Psoas muscle (tissue), 8 donors: ENCODE data around the gene NET1. TPM values are rescaled to one million over a fixed set of nuclear protein-coding genes. Genes with fewer than 3 reads are reported as not detected.
"Not testable (repeated sequence)": the region's sequence is repeated elsewhere in the genome, so short reads cannot be mapped to it uniquely, and the experiment has no call there.

Experiments used
- ATAC-seq, 4 donors: fragments of 200-7000 bp; cut with Tn5 transposase; one replicate each; pipeline ENCODE4 v1.9.1; 2020; ENCODE audit warnings: moderate library complexity in 3 of 4, mild to moderate bottlenecking in 2 of 4
- DNase-seq, 2 donors: peaks; one replicate each; pipeline ENCODE4 v3.0.0-alpha.2; 2020
- H3K27ac ChIP-seq: fragments of 200-600 bp; one replicate; pipeline ENCODE4 v1.8.0; 2022
- H3K27me3 ChIP-seq, 3 donors: fragments of 200-600 bp in 1 of 3; one replicate each; pipeline versions ENCODE4 v1.6.1 to v1.8.0; 2013 to 2022; ENCODE audit warnings: low read length in 2 of 3, mild to moderate bottlenecking in 2 of 3, moderate library complexity in 1 of 3; ENCODE audit not compliant: insufficient read depth in 3 of 3
- H3K36me3 ChIP-seq, 2 donors: fragments of 200-600 bp in 1 of 2; one replicate each; pipeline versions ENCODE4 v1.6.1 to v1.8.0; 2013 to 2022; ENCODE audit warnings: low read depth in 1 of 2, mild to moderate bottlenecking in 1 of 2, moderate library complexity in 1 of 2; ENCODE audit not compliant: insufficient read depth in 1 of 2
- H3K4me1 ChIP-seq: fragments of 200-600 bp; one replicate; pipeline ENCODE4 v1.8.0; 2022
- H3K4me3 ChIP-seq: fragments of 200-600 bp; one replicate; pipeline ENCODE4 v1.8.0; 2022; ENCODE audit warnings: mild to moderate bottlenecking
- H3K9me3 ChIP-seq: fragments of 200-600 bp; one replicate; pipeline ENCODE4 v1.8.0; 2022
- WGBS, 3 donors: extraction: QIAGEN DNeasy Blood & Tissue Kit; methylation state at CpG; one replicate each; pipeline versions ENCODE4 v1.1.6 to v1.1.7; 2013; 5-methylcytosine and 5-hydroxymethylcytosine counted together
- intact Hi-C, 2 donors: fragments of 100-400 bp; cut with DNase I; formaldehyde crosslinking; loops; one replicate each; pipeline versions ENCODE4 v1.11.0 to v1.14.2; 2022
- polyA plus RNA-seq, 3 donors: library from polyadenylated mRNA; stranded (reverse); fragments of 200-250 nt; gene quantifications; one replicate each; pipeline ENCODE4 v1.2.3, GENCODE V29; 2013
- total RNA-seq, 4 donors: library from RNA; stranded (reverse); fragmentation: NEBNext Ultra II Directional in 2 of 4; extraction: Animal tissue kit (Norgen Biotek cat#: 25700) in 2 of 4; gene quantifications; one replicate each; pipeline versions ENCODE4 v1.2.1 to v1.2.4, GENCODE V29; 2021 to 2023
- TF ChIP-seq, protein P1 (sequence below): fragments of 200-600 bp; IDR thresholded peaks from one replicate; pipeline ENCODE4 v1.8.0; 2022; ENCODE audit warnings: antibody characterized with exemption
- donor health status: healthy with polysubstance abuse.
- donor health status: DM: no; HTN: no; CAD: no; lungs with moderate emphysema.
- donor health status: Bipolar disorder and iron deficiency.
- donor health status: healthy.
- donor health status: DM: yes; HTN: yes; CAD: no.
- donor health status: DM: no; HTN: no; CAD: no.
- donor health status: DM: no; HTN: no; CAD: no.
- donor health status: DM: yes; HTN: yes; CAD: no.

The NET1 gene
- total and polyA plus RNA-seq, 7 donors, result 14.3 to 44.0 (median 35.6) TPM

DNA sequence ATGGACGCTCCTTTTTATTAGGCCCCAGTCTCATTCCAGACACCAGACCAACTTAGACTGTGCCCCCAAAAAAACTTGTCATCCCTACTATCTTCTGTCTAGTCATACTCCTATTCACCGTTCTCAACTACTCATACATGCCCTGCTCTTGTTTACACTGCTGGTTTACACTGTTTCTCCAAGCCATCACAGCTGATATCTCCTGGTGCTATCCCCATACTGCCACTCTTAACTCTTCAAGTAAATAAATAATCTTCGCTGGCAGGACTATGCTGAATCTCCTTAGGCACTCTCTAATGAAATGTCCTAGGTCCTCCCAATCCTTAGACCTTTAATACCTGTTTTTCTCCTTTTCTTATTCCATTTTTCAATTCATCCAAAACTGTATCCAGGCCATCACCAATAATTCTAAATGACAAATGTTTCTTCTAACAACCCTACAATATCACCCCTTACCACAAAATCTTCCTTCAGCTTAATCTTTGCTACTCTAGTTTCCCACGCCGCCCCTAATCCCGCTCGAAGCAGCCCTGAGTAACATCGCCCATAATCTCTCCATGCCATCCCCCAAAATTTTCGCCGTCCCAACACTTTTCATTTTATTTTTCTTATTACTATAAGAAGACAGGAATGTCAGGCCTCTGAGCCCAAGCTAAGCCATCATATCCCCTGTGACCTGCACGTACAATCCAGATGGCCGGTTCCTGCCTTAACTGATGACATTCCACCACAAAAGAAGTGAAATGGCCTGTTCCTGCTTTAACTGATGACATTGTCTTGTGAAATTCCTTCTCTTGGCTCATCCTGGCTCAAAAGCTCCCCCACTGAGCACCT lies 63.8 kb downstream of the NET1 start:
- H3K4me1 ChIP-seq, H3K27ac ChIP-seq, intact Hi-C loops, H3K27me3 ChIP-seq, DNase-seq, H3K9me3 ChIP-seq, H3K4me3 ChIP-seq, ATAC-seq, H3K36me3 ChIP-seq: not testable (repeated sequence)
- 95 to 97% (median 96%) methylated on average over 10 to 11 of the region's 12 CpGs for WGBS, 3 donors

DNA sequence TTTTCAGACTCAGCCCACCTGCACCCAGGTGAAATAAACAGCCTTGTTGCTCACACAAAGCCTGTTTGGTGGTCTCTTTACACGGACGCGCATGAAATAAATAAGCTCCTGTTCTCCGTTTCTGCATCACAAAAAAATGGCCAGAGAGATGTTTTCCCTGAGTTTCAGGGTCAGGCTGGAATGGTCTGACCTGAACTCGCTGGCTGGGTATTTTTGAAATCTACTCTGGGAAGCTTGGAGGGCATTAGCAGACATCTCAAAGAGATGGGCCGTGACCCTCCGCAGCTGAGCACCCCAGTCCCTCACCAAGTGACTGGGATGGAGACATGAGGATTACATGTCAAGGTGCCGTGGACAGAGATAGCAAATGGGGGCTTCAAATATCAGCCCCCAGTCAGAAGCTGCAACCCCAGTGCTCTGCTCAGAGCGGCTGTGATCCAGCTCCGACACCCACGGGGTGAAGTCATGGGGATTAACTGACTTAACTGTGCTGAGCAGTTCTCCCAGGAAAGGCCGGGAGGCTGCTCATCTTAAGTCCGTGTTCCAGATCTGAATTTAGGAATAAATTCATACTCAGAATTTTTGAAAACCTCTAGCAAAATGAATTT lies 64.7 kb downstream of the NET1 start:
- WGBS, 3 donors, result 59 to 69% (median 61%) methylated on average over 13 of the region's 13 CpGs
- Histone ChIP-seq H3K4me1 (no peaks in the 10 kb centered on the region), H3K4me3 (no peak overlapping the region), H3K27me3 (no peaks in the 10 kb centered on the region), H3K9me3 (no peaks in the 10 kb centered on the region), H3K27ac (no peak overlapping the region), H3K36me3 (no peaks in the 10 kb centered on the region)
- ATAC-seq (no peak), DNase-seq (no peak)
- intact Hi-C loops, result no loop called here
- TF ChIP-seq, protein P1, sequence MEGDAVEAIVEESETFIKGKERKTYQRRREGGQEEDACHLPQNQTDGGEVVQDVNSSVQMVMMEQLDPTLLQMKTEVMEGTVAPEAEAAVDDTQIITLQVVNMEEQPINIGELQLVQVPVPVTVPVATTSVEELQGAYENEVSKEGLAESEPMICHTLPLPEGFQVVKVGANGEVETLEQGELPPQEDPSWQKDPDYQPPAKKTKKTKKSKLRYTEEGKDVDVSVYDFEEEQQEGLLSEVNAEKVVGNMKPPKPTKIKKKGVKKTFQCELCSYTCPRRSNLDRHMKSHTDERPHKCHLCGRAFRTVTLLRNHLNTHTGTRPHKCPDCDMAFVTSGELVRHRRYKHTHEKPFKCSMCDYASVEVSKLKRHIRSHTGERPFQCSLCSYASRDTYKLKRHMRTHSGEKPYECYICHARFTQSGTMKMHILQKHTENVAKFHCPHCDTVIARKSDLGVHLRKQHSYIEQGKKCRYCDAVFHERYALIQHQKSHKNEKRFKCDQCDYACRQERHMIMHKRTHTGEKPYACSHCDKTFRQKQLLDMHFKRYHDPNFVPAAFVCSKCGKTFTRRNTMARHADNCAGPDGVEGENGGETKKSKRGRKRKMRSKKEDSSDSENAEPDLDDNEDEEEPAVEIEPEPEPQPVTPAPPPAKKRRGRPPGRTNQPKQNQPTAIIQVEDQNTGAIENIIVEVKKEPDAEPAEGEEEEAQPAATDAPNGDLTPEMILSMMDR, result no peak

DNA sequence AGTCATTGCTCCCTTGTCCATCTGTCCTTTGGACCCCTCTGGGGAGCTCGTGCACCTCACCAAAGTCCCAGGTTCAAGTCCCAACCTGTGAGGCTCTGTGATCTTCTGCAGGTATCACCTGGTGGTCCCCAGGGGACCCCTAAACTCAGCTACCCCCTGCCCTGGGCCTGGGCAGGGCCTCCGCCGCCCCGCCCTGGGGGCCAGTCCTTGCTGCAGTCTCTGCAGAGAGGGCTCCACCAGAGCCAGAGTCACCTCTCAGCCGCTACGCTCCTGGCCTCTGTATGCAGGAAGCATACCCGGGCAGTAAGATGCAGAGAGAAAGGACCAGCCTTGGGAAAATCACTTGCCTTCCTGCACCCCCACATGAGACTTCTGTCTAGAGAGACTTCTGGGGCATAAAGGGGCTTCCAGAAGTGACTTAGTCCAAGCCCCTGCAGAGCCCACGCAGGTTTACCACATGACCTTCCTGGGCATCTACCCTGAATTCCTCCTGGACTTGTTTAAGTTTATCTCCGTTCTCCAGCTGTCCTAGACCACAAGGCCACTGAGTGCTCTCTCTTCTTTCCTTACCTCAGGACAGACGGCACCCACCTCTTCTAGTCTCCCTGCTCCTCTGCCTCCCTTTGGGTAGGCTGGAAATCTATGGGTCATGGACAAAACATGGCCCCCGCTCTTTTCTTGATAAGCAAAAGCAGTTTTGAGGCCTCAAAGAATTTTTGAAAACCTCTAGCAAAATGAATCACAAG lies 65.8 kb downstream of the NET1 start:
- intact Hi-C loops, result no loop called here

DNA sequence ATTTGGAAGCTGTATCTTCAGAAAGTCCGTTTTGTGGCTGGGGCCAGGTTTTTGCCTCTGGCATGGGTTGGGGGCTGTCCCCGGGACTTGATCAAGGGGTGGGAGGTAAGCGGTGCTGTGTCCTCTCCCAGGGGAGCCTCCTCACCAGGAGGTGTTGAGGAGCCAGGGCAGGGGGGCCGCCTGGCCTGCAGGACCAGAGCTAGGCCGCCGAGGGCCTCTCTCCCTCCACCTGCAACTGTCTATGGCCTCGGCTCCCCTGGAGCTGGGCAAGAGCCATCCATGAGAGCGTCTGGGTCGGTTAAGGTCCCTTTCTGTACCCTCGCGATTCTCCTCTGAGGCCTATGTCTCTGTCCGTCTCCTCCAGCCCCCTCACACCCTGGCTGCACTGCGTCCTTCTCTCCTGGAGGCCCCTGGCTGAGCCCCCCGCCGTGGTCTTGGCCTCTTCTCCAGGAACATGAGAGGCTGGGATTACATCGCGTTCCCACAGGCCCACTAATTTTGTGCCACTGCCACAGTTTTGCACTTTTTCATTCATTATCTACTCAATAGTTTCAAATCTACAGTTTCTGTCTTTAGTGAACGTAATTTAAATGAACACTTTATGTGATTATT lies 66.4 kb downstream of the NET1 start:
- Histone ChIP-seq H3K4me1 (no peaks in the 10 kb centered on the region), H3K36me3 (no peaks in the 10 kb centered on the region), H3K4me3 (no peak overlapping the region), H3K27ac (no peak overlapping the region), H3K27me3 (no peaks in the 10 kb centered on the region), H3K9me3 (no peaks in the 10 kb centered on the region)
- WGBS, 3 donors, result 88 to 96% (median 92%) methylated on average over 13 to 18 of the region's 18 CpGs
- DNase-seq (no peak), ATAC-seq (no peak)
- intact Hi-C loops, result no loop called here
- TF ChIP-seq, protein P1, result no peak

More for the DNA sequence above, 65.8 kb downstream of the NET1 start:
- TF ChIP-seq, protein P1, result no peak
- no peaks in the 10 kb centered on the region for H3K36me3 ChIP-seq
- no peaks in the 10 kb centered on the region for H3K9me3 ChIP-seq
- no peaks in the 10 kb centered on the region for H3K27me3 ChIP-seq
- H3K27ac ChIP-seq, result no peak overlapping the region
- ATAC-seq (no peak), DNase-seq (no peak)
- WGBS, 3 donors, result 92 to 97% (median 94%) methylated on average over 11 of the region's 11 CpGs
- no peaks in the 10 kb centered on the region for H3K4me1 ChIP-seq
- no peak overlapping the region for H3K4me3 ChIP-seq
